LNCAP (cell line): ENCODE measurements around the gene UCN.

Experiments used
- TF ChIP-seq, protein P1 (sequence below): fragments of 450-650 bp; IDR thresholded peaks from 2 replicates; pipeline ENCODE4 v1.5.1; 2017; ENCODE audit warnings: mild to moderate bottlenecking

The UCN gene

GRCh38 chr2:27322301-27322765 is 14.1 kb upstream of the UCN start:
- TF ChIP-seq, protein P1, sequence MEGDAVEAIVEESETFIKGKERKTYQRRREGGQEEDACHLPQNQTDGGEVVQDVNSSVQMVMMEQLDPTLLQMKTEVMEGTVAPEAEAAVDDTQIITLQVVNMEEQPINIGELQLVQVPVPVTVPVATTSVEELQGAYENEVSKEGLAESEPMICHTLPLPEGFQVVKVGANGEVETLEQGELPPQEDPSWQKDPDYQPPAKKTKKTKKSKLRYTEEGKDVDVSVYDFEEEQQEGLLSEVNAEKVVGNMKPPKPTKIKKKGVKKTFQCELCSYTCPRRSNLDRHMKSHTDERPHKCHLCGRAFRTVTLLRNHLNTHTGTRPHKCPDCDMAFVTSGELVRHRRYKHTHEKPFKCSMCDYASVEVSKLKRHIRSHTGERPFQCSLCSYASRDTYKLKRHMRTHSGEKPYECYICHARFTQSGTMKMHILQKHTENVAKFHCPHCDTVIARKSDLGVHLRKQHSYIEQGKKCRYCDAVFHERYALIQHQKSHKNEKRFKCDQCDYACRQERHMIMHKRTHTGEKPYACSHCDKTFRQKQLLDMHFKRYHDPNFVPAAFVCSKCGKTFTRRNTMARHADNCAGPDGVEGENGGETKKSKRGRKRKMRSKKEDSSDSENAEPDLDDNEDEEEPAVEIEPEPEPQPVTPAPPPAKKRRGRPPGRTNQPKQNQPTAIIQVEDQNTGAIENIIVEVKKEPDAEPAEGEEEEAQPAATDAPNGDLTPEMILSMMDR, result no peak

DNA sequence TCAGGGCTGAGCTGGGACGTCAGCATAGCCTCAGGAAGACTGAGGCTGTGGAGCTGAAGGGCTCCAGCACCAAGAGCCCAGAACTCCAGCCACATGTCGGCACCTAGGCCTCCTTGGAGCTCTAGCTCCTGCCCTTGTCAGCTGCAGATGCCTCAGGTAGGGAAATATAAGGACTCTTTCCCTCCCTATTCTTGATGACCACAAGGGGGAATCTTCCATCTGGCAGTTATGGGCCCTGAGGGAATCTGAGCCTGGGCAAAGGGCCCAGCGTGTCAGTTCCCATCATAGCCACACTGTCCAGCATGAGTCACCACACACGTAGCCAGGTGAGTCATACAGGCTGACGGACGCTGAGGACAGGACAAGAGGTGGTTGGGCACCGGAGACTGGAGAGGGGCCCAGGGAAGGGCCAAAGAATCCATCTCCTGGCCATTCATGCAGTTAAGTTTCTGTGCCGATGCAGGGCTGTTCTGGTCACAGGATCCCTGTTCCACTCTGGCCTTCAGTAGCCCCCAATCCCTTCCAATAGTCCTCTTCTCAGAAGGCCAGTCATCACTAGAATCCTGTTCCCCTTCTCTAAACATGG is 12.8 kb upstream of the UCN start:
- TF ChIP-seq, protein P1, result peak; percentile 49; the same call in 1 of the 2 replicates

DNA sequence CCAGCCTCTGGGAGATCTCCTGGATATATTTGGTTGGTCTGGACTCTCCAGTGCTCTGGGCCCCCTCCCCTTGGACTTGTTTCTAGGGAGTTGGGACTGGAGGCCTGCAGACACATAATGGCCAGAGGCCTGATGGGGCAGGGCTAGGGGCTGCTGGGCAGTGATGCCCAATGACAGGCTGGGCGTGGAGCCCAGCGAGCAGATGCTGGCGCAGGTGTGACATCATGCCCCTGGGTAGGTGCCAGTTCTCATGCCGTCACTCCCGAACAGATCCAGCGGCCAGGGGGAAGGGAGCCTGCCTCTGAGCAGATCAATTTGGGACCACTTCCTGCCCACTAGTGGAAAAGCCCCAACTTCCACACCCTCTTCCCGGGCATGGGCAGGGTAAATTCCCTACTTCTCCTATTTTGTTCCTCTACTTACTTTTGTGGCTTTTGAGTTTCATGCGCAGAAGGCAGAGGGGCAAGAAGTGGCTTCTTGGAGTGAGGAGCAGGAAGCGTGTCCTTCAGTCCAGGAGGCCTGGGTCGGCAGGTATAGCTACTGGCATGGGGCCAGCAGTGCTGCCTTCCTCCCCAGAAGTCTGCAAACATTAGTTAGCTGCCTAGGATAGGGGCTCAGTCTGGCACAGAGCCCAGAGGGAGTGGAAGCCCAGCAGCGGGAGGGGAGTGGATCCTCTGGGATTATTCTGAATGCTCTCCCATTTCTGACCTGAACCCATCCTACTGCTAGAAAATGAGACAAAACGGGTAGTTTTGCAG is 8.6 kb upstream of the UCN start:
- TF ChIP-seq, protein P1, result no peak

- TF ChIP-seq, protein P1, result no peak
These were observed 6.9 kb upstream of the UCN start for GRCh38 chr2:27315122-27315521.

DNA sequence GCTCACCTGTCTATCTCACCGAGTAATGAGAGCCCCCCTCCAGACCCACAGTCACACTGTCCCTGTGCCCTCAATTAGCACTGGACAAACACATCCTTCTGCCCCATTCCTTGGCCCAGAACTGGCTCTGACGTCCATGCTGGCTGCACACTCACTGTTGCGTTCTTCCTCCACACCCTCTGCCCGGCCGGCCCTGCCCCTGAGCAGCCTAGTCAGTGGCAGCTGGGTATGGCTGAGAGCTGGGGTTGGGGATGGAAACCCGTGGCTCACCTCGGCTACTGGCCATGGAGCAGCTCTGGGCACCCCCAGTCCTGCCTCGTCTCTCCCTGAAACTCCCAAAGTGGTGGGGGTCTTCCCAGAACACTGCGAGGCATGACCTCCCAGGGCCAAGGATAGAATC is 6.5 kb upstream of the UCN start:
- TF ChIP-seq, protein P1, result no peak

- TF ChIP-seq, protein P1, result no peak
These were observed 5.8 kb upstream of the UCN start for GRCh38 chr2:27313882-27314645.

DNA sequence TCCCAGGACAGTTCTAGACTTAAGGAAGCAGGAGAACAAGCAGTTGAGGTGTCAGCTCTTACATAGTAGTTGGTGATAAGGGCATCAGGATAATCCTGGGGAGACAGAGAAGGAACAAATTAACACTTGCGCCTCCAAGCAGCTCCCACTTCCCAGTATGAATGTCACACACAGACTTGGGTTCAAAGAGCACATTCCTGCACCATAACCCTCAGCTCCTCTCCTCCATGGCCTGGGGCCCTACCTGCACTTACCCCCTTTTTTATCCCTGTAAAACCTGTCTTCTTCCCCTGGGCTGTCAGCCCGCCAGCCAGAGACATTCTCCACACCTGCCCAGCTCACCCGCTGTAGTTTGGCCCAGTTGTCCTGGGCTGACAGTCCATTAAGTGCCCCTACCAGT is 3.9 kb upstream of the UCN start:
- TF ChIP-seq, protein P1, result no peak
